Astrocyte (in vitro differentiated cells and primary cell): ENCODE results near the gene TENM4.

Experiments used
- CTCF ChIP-seq: IDR thresholded peaks from 2 replicates; pipeline ENCODE4 v1.5.1; 2011; ENCODE audit warnings: low read depth, mild to moderate bottlenecking, inconsistent platforms, low read length, moderate library complexity; ENCODE audit not compliant: insufficient read depth
- EZH2 ChIP-seq: IDR thresholded peaks from 2 replicates; pipeline ENCODE4 v1.6.1; 2012; ENCODE audit warnings: mild to moderate bottlenecking, low read length, inconsistent platforms; ENCODE audit not compliant: insufficient read depth

- TF ChIP-seq CTCF: no peak
- no peak for TF ChIP-seq EZH2
These were observed 25.4 kb downstream of the TENM4 start for GRCh38 chr11:79415411-79415810.
